HG03558 (cell line): ENCODE measurements around the gene CLCA1.

Source experiments
- ATAC-seq: cut with Tn5 transposase; IDR thresholded peaks from one replicate; pipeline ENCODE4 v1.9.1; 2021; ENCODE audit warnings: moderate number of reproducible peaks; ENCODE audit not compliant: unreplicated experiment; ENCODE audit errors: extremely low read depth

The CLCA1 gene

GRCh38 chr1:86538775-86539174 lies 70.0 kb downstream of the CLCA1 start:
- no peak for ATAC-seq

GRCh38 chr1:86541859-86542258 lies 73.1 kb downstream of the CLCA1 start:
- no peak for ATAC-seq

GRCh38 chr1:86542631-86543030 lies 73.9 kb downstream of the CLCA1 start:
- no peak for ATAC-seq

- no peak for ATAC-seq
These were observed 78.1 kb downstream of the CLCA1 start, which contains the start of gene CLCA4 for GRCh38 chr1:86546787-86547221. CLCA4 (plus strand) TSS chr1:86547078; CDS start chr1:86547120, 42 bp downstream.

- ATAC-seq, result no peak
These were observed 80.1 kb downstream of the CLCA1 start for GRCh38 chr1:86548839-86549238.
